ENCODE measurements around the gene RORC.

Gene RORC

DNA sequence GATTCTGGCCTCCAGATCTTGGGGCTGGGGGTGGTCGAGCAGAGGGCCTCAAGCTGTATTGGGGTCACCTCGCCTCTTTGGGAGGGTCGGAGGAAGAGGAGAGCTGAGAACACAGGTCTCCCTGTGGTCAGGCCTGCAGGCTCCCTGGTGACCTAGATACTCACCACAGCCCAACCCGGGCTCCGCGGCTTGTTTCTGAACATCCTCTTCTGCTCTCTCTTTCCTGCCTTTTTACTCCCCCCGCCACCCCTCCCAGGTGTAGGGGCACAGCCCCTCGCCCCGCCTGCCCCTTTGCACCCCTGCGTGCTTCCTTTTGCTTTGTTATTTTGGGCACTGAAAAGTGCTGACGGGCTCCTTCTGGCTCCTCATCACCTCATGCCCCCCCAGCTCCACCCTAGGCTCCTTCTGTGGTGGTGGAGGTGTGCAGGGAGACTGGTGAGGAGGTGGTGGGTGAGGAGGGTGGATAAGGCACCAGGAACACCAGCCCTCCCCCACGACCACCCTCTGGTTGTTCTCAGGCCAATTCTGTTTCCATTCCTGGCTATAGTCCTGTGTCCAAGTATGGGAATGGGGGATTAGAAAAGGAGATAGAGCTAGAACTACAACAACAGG is 15.8 kb downstream of the RORC start:
- H3K4me3 ChIP-seq (ENCODE audit: control insufficient read depth, low read depth, low read length), result no peak overlapping the region
- DNase-seq (ENCODE audit: low read depth), result no peak
- TF ChIP-seq, protein P1, sequence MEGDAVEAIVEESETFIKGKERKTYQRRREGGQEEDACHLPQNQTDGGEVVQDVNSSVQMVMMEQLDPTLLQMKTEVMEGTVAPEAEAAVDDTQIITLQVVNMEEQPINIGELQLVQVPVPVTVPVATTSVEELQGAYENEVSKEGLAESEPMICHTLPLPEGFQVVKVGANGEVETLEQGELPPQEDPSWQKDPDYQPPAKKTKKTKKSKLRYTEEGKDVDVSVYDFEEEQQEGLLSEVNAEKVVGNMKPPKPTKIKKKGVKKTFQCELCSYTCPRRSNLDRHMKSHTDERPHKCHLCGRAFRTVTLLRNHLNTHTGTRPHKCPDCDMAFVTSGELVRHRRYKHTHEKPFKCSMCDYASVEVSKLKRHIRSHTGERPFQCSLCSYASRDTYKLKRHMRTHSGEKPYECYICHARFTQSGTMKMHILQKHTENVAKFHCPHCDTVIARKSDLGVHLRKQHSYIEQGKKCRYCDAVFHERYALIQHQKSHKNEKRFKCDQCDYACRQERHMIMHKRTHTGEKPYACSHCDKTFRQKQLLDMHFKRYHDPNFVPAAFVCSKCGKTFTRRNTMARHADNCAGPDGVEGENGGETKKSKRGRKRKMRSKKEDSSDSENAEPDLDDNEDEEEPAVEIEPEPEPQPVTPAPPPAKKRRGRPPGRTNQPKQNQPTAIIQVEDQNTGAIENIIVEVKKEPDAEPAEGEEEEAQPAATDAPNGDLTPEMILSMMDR (IDR thresholded peaks at IDR 0.05; ENCODE audit: control insufficient read depth, insufficient read depth, low read depth, low read length, missing control alignments), result no peak

DNA sequence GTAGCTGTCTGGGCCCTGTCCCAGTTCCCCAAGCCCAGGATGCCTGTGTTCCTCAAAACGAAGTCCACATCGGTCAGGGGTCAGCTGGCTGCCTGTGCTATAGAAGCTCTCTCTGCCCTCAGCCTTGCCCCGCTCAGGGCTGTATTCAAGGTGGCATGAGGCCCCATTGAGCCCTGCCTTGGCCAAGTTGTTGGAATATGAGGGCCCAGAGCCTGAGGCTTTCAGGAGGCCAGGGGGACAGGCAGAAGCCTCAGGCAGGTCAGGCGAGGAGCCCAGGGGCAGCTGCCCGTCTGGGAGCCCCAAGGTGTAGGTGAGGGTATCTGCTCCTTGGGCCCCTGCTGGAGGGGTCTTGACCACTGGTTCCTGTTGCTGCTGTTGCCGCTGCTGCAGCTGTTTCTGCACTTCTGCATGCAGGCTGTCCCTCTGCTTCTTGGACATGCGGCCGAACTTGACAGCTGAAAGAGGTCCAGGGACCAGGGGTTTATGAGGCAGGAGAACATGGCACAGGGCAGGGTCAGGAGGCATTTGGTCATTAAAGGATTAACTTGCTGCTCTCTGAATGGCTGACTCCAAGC is 16.5 kb downstream of the RORC start:
- no peak for DNase-seq (ENCODE audit: low read depth)
- H3K4me3 ChIP-seq (ENCODE audit: control insufficient read depth, low read depth, low read length), result no peak overlapping the region
- TF ChIP-seq, protein P1 (IDR thresholded peaks at IDR 0.05; ENCODE audit: control insufficient read depth, insufficient read depth, low read depth, low read length, missing control alignments), result no peak

DNA sequence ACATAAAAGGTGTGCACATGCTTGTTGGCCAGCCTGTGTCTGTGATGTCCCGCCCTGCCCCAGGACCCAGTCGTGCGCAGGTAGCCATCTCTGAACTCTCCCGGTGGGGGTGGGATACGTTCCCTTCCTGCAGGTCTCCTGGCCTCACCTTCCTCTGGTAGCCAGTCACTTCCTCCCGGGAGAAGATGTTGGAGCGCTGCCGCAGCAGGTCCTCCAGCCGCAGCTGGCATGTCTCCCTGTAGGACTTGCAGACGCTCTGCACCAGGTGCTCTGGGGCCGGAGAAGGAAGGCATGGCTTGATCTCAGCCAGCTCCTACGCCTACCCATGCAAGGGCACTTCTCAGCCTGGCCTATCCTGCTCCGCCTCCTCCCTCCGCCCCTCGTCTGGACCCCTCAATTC is 17.2 kb downstream of the RORC start:
- H3K4me3 ChIP-seq (ENCODE audit: control insufficient read depth, low read depth, low read length), result no peak overlapping the region
- TF ChIP-seq, protein P1 (IDR thresholded peaks at IDR 0.05; ENCODE audit: control insufficient read depth, insufficient read depth, low read depth, low read length, missing control alignments), result no peak
- no peak for DNase-seq (ENCODE audit: low read depth)

DNA sequence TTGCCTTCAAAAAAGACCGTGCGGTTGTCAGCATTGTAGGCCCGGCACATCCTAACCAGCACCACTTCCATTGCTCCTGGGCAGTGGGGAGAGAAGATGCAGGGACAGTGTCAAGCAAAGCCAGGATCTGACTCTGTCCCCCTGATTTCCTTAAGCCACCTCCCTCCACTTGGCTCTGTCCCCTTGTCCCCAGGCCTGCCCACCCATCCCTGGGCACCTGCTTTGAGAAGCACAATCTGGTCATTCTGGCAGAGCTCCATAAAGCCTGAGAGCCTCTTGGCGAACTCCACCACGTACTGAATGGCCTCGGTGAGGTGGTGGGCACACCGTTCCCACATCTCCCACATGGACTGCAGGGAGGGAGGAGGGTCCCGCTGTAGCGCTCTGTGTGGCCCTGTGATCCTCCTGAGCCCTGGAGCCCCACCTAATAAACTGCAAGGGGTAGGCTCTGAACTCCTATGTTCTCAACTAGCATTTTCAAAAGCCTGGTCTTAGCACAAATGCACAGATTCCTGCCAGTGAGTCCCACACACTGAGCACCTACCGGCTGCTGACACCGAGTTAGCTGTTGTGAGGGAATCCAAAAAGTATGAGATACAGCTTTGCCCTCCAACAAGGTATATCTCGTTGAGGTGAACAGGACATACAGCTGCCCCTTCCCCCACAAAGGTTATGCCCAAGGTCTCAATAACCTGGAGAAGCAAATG is 18.2 kb downstream of the RORC start:
- TF ChIP-seq, protein P1 (IDR thresholded peaks at IDR 0.05; ENCODE audit: control insufficient read depth, insufficient read depth, low read depth, low read length, missing control alignments), result no peak
- no peak for DNase-seq (ENCODE audit: low read depth)
- no peak overlapping the region for H3K4me3 ChIP-seq (ENCODE audit: control insufficient read depth, low read depth, low read length)

DNA sequence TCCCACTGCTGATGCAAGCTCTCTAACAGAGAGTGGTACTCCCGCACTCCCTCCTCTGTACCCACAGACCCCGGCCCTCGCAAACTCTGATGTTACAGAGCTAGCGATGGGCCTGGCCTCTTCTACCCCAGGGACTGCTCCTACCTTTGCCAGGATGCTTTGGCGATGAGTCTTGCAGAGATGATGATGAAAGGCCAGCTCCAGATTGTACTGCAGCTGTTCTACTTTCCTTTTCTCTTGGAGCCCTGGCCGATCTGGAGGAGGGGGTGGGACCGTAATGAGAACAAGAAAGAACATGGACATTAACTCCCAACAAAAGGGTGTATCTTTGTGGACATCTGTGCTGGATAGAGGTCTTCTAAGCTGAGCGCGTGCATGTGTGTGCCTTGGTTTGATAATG is 20.4 kb downstream of the RORC start:
- no peak overlapping the region for H3K4me3 ChIP-seq (ENCODE audit: control insufficient read depth, low read depth, low read length)
- no peak for DNase-seq (ENCODE audit: low read depth)
- TF ChIP-seq, protein P1 (IDR thresholded peaks at IDR 0.05; ENCODE audit: control insufficient read depth, insufficient read depth, low read depth, low read length, missing control alignments), result no peak

DNA sequence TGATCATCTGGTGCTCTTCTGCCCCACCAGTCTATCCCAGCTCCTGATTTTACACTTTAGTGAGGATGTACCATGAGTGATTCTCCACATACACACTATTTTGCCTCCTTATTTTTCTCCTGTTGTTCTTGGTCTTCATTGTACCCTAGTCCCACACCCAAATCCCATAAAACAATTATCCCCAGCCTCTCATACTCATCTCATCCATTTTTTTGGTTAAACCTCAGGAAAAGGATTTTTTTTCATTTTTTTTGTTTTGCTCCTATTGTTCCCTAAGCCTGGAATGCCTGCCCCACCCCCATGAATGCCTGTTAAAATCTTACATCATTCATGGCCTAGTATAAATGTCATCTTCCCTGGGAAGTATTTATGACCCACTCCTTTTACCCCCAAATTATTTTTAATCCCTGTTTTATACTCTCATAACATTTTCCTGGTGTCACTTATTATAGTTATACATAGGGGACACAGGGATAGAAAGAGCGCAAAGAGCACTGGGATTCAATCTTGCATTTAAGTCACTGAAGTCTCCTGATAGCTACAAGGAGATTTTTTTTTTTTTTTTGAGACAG is 21.5 kb downstream of the RORC start:
- H3K4me3 ChIP-seq (ENCODE audit: control insufficient read depth, low read depth, low read length), result no peak overlapping the region
- TF ChIP-seq, protein P1 (IDR thresholded peaks at IDR 0.05; ENCODE audit: control insufficient read depth, insufficient read depth, low read depth, low read length, missing control alignments), result no peak
- DNase-seq (ENCODE audit: low read depth), result no peak

Data from AG09309 (cell line).